ENCODE measurements around the gene GOLM1.

Gene GOLM1

GRCh38 chr9:86046071-86046636, 53.2 kb downstream of the GOLM1 start:
- no peak for DNase-seq (ENCODE audit: low read depth, low spot score)

GRCh38 chr9:86045654-86046053, 53.7 kb downstream of the GOLM1 start:
- DNase-seq (ENCODE audit: low read depth, low spot score) = no peak

- DNase-seq (ENCODE audit: low read depth, low spot score) = no peak
These were observed 55.4 kb downstream of the GOLM1 start for GRCh38 chr9:86043999-86044398.

- DNase-seq (ENCODE audit: low read depth, low spot score) = no peak
These were observed 55.8 kb downstream of the GOLM1 start for GRCh38 chr9:86043586-86043985.

GRCh38 chr9:86042199-86042978, 57.0 kb downstream of the GOLM1 start:
- DNase-seq (ENCODE audit: low read depth, low spot score) = no peak

- peak; percentile 41 for DNase-seq (ENCODE audit: low read depth, low spot score)
These were observed 58.0 kb downstream of the GOLM1 start for GRCh38 chr9:86041311-86041741.

GRCh38 chr9:86040861-86041155, 58.5 kb downstream of the GOLM1 start:
- no peak for DNase-seq (ENCODE audit: low read depth, low spot score)

GRCh38 chr9:86039991-86040860, 59.1 kb downstream of the GOLM1 start:
- no peak for DNase-seq (ENCODE audit: low read depth, low spot score)

GRCh38 chr9:86036555-86036954, 62.8 kb downstream of the GOLM1 start:
- DNase-seq (ENCODE audit: low read depth, low spot score) = no peak

- DNase-seq (ENCODE audit: low read depth, low spot score) = no peak
These were observed 63.4 kb downstream of the GOLM1 start for GRCh38 chr9:86035827-86036440.

GRCh38 chr9:86034863-86035734, 64.3 kb downstream of the GOLM1 start:
- DNase-seq (ENCODE audit: low read depth, low spot score) = peak; percentile 60

GRCh38 chr9:86027767-86028166, 71.6 kb downstream of the GOLM1 start:
- no peak for DNase-seq (ENCODE audit: low read depth, low spot score)

GRCh38 chr9:86022687-86023266, 76.6 kb downstream of the GOLM1 start:
- DNase-seq (ENCODE audit: low read depth, low spot score) = peak; percentile 23

- no peak for DNase-seq (ENCODE audit: low read depth, low spot score)
These were observed 78.2 kb downstream of the GOLM1 start for GRCh38 chr9:86021166-86021565.

- peak; percentile 19 for DNase-seq (ENCODE audit: low read depth, low spot score)
These were observed 78.6 kb downstream of the GOLM1 start for GRCh38 chr9:86020731-86021130.

- no peak for DNase-seq (ENCODE audit: low read depth, low spot score)
These were observed 90.2 kb downstream of the GOLM1 start for GRCh38 chr9:86009133-86009532.

- DNase-seq (ENCODE audit: low read depth, low spot score) = no peak
These were observed 94.0 kb downstream of the GOLM1 start for GRCh38 chr9:86005253-86005775.

- DNase-seq (ENCODE audit: low read depth, low spot score) = no peak
These were observed 103.8 kb downstream of the GOLM1 start for GRCh38 chr9:85995599-85995998.

- no peak for DNase-seq (ENCODE audit: low read depth, low spot score)
These were observed 104.3 kb downstream of the GOLM1 start for GRCh38 chr9:85995097-85995496.

GRCh38 chr9:85994191-85994590, 105.2 kb downstream of the GOLM1 start:
- no peak for DNase-seq (ENCODE audit: low read depth, low spot score)

GRCh38 chr9:85987236-85987635, 112.1 kb downstream of the GOLM1 start:
- DNase-seq (ENCODE audit: low read depth, low spot score) = no peak

Measured in astrocyte of the hippocampus (primary cell).